HG03064 (cell line): Measurements from ENCODE around the gene CPA4.

Experiments used
- ATAC-seq: cut with Tn5 transposase; IDR thresholded peaks from one replicate; pipeline ENCODE4 v1.9.1; 2021; ENCODE audit warnings: low read depth; ENCODE audit not compliant: unreplicated experiment

Gene CPA4

GRCh38 chr7:130342701-130343380, 49.9 kb downstream of the CPA4 start:
- ATAC-seq, result no peak

- no peak for ATAC-seq
These were observed 51.4 kb downstream of the CPA4 start, which contains the start of gene CPA5 for GRCh38 chr7:130344271-130344866. CPA5 (plus strand) TSS chr7:130344816; CDS start chr7:130346486, 1,670 bp downstream.

GRCh38 chr7:130345136-130345535, 52.2 kb downstream of the CPA4 start:
- no peak for ATAC-seq

- no peak for ATAC-seq
These were observed 52.8 kb downstream of the CPA4 start for GRCh38 chr7:130345725-130346124.

GRCh38 chr7:130346177-130346905, 53.4 kb downstream of the CPA4 start:
- no peak for ATAC-seq

GRCh38 chr7:130346941-130347340, 54.0 kb downstream of the CPA4 start:
- ATAC-seq, result no peak

GRCh38 chr7:130349911-130350782, 57.2 kb downstream of the CPA4 start:
- ATAC-seq, result no peak

- no peak for ATAC-seq
These were observed 58.2 kb downstream of the CPA4 start for GRCh38 chr7:130350945-130351790.

- no peak for ATAC-seq
These were observed 58.8 kb downstream of the CPA4 start for GRCh38 chr7:130351791-130352090.

GRCh38 chr7:130352194-130353074, 59.5 kb downstream of the CPA4 start:
- no peak for ATAC-seq

GRCh38 chr7:130353196-130353595, 60.2 kb downstream of the CPA4 start:
- no peak for ATAC-seq

- ATAC-seq, result no peak
These were observed 63.3 kb downstream of the CPA4 start for GRCh38 chr7:130356121-130356875.

- ATAC-seq, result no peak
These were observed 64.1 kb downstream of the CPA4 start for GRCh38 chr7:130356876-130357611.

- no peak for ATAC-seq
These were observed 65.5 kb downstream of the CPA4 start for GRCh38 chr7:130358471-130358870.

GRCh38 chr7:130359276-130359857, 66.4 kb downstream of the CPA4 start:
- no peak for ATAC-seq

GRCh38 chr7:130360518-130360917, 67.6 kb downstream of the CPA4 start:
- no peak for ATAC-seq

- ATAC-seq, result no peak
These were observed 68.7 kb downstream of the CPA4 start for GRCh38 chr7:130361681-130362080.
